Smooth muscle cell (in vitro differentiated cells): ENCODE data around the gene RTBDN. TPM values are rescaled to one million over a fixed set of nuclear protein-coding genes. Genes with fewer than 3 reads are reported as not detected.

ENCODE experiments used
- DNase-seq: peaks from one replicate; lab custom pipeline; 2025; ENCODE audit not compliant: unreplicated experiment; lab: John Stamatoyannopoulos, UW
- H2AFZ ChIP-seq: fragments of 200-600 bp; sonication (generic); 2 replicates; pipeline ENCODE4 v1.6.0; 2016; ENCODE audit warnings: antibody characterized with exemption, low read depth, mild to moderate bottlenecking
- H3F3A ChIP-seq: fragments of 200-600 bp; sonication (generic); 2 replicates; pipeline ENCODE4 v1.6.0; 2017; ENCODE audit warnings: antibody characterized with exemption, low read depth
- H3K27ac ChIP-seq: fragments of 200-600 bp; sonication (generic); 2 replicates; pipeline ENCODE4 v1.5.1; 2016; ENCODE audit warnings: low read depth, mild to moderate bottlenecking
- H3K27me3 ChIP-seq: fragments of 200-600 bp; sonication (generic); 2 replicates; pipeline ENCODE4 v1.6.1; 2016; ENCODE audit warnings: low read depth, mild to moderate bottlenecking
- H3K36me3 ChIP-seq: fragments of 200-600 bp; sonication (generic); 2 replicates; pipeline ENCODE4 v1.5.1; 2016; ENCODE audit warnings: low read depth
- H3K4me1 ChIP-seq: fragments of 200-600 bp; sonication (generic); 2 replicates; pipeline ENCODE4 v1.5.1; 2016; ENCODE audit warnings: low read depth
- H3K4me2 ChIP-seq: fragments of 200-600 bp; sonication (generic); 2 replicates; pipeline ENCODE4 v1.6.0; 2016; ENCODE audit warnings: mild to moderate bottlenecking
- H3K4me3 ChIP-seq: fragments of 200-600 bp; sonication (generic); 2 replicates; pipeline ENCODE4 v1.5.1; 2016; ENCODE audit warnings: mild to moderate bottlenecking
- H3K79me2 ChIP-seq: fragments of 200-600 bp; sonication (generic); 2 replicates; pipeline ENCODE4 v1.6.0; 2016; ENCODE audit warnings: low read depth, mild to moderate bottlenecking
- H3K9ac ChIP-seq: fragments of 200-600 bp; sonication (generic); 2 replicates; pipeline ENCODE4 v1.6.0; 2016; ENCODE audit warnings: low read depth
- H3K9me3 ChIP-seq: fragments of 200-600 bp; sonication (generic); replicated peaks from 2 replicates; pipeline ENCODE4 v1.5.1; 2016; ENCODE audit warnings: low read depth
- H4K20me1 ChIP-seq: fragments of 200-600 bp; sonication (generic); 2 replicates; pipeline ENCODE4 v1.6.0; 2016; ENCODE audit warnings: low read depth
- WGBS: methylation state at CpG from one replicate; pipeline ENCODE4 v1.1.7; 2016; ENCODE audit warnings: low lambda C conversion rate; 5-methylcytosine and 5-hydroxymethylcytosine counted together
- polyA plus RNA-seq: library from polyadenylated mRNA; unstranded; fragments of >200 nt; fragmentation: Nextera tagmentation; extraction: Ambion mirVana; gene quantifications from 2 replicates; pipeline ENCODE4 v1.2.1, GENCODE V29; 2016
- total RNA-seq: library from RNA; depleted of rRNA; stranded (reverse); fragments of >200 nt; gene quantifications from 2 replicates; pipeline ENCODE4 v1.2.3, GENCODE V29; 2014
- TF ChIP-seq, protein P1 (sequence below): fragments of 200-600 bp; sonication (generic); IDR thresholded peaks from 2 replicates; pipeline ENCODE4 v1.5.1; 2017; ENCODE audit warnings: borderline replicate concordance, mild to moderate bottlenecking, antibody characterized with exemption; ENCODE audit not compliant: insufficient read depth, poor library complexity, severe bottlenecking

RTBDN gene
- total and polyA plus RNA-seq, 2 experiments from 2014 or later, result 1.7 TPM; not detected in 1

DNA sequence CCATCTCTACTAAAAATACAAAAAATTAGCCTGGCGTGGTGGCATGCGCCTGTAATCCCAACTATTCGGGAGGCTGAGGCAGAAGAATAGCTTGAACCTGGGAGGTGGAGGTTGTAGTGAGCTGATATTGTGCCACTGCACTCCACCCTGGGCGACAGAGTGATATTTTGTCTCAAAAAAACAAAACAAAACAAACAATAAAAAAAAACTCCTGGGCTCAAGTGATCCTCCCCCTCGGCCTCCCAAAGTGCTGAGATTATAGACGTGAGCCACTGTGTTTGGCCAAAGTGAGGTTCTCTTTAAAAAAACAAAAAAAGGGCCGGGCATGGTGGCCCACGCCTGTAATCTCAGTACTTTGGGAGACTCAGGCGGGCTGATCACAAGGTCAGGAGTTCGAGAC, 46.9 kb downstream of the RTBDN start:
- H2AFZ ChIP-seq, result no peak overlapping the region
- H3F3A ChIP-seq, result peaks cover 54% of the 10 kb centered on the region
- peaks cover 11% of the 10 kb centered on the region for H4K20me1 ChIP-seq
- peak overlapping the region; percentile 96 for H3K27ac ChIP-seq
- H3K4me3 ChIP-seq, result no peak overlapping the region
- no peak for DNase-seq
- H3K4me1 ChIP-seq, result peaks cover 38% of the 10 kb centered on the region
- no peaks in the 10 kb centered on the region for H3K36me3 ChIP-seq
- no peaks in the 10 kb centered on the region for H3K9me3 ChIP-seq
- WGBS, result 56% methylated on average over 10 of the region's 10 CpGs
- peaks cover 11% of the 10 kb centered on the region for H3K79me2 ChIP-seq
- peak overlapping the region; percentile 89 for H3K4me2 ChIP-seq
- TF ChIP-seq, protein P1, sequence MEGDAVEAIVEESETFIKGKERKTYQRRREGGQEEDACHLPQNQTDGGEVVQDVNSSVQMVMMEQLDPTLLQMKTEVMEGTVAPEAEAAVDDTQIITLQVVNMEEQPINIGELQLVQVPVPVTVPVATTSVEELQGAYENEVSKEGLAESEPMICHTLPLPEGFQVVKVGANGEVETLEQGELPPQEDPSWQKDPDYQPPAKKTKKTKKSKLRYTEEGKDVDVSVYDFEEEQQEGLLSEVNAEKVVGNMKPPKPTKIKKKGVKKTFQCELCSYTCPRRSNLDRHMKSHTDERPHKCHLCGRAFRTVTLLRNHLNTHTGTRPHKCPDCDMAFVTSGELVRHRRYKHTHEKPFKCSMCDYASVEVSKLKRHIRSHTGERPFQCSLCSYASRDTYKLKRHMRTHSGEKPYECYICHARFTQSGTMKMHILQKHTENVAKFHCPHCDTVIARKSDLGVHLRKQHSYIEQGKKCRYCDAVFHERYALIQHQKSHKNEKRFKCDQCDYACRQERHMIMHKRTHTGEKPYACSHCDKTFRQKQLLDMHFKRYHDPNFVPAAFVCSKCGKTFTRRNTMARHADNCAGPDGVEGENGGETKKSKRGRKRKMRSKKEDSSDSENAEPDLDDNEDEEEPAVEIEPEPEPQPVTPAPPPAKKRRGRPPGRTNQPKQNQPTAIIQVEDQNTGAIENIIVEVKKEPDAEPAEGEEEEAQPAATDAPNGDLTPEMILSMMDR, result no peak
- no peaks in the 10 kb centered on the region for H3K27me3 ChIP-seq
- H3K9ac ChIP-seq, result no peak overlapping the region

DNA sequence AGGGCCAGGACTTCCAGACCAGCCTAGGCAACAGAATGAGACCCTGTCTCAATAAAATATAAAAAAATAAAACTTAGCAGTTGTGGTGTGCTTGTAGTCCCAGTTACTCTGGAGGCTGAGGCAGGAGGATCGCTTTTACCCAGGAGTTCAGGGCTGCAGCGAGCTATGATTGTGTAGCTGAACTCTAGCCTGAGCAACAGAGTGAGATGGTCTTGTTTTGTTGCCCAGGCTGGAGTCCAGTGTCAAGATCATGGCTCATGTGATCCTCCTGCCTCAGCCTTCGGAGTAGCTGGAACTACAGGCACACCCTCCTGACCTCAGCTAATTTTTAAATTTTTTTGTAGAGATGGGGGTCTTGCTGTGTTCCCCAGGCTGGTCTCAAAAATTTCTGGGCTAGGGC, 47.4 kb downstream of the RTBDN start:
- Histone ChIP-seq H2AFZ (no peak overlapping the region), H3K4me3 (no peak overlapping the region), H4K20me1 (peaks cover 6% of the 10 kb centered on the region), H3K9me3 (no peaks in the 10 kb centered on the region), H3K9ac (no peak overlapping the region), H3K79me2 (peaks cover 6% of the 10 kb centered on the region), H3F3A (peaks cover 51% of the 10 kb centered on the region), H3K36me3 (no peaks in the 10 kb centered on the region), H3K4me2 (no peak overlapping the region), H3K4me1 (peaks cover 38% of the 10 kb centered on the region), H3K27me3 (no peaks in the 10 kb centered on the region), H3K27ac (peak overlapping the region; percentile 96)
- WGBS, result 86% methylated on average over 3 of the region's 3 CpGs
- TF ChIP-seq, protein P1, result no peak
- DNase-seq, result no peak

DNA sequence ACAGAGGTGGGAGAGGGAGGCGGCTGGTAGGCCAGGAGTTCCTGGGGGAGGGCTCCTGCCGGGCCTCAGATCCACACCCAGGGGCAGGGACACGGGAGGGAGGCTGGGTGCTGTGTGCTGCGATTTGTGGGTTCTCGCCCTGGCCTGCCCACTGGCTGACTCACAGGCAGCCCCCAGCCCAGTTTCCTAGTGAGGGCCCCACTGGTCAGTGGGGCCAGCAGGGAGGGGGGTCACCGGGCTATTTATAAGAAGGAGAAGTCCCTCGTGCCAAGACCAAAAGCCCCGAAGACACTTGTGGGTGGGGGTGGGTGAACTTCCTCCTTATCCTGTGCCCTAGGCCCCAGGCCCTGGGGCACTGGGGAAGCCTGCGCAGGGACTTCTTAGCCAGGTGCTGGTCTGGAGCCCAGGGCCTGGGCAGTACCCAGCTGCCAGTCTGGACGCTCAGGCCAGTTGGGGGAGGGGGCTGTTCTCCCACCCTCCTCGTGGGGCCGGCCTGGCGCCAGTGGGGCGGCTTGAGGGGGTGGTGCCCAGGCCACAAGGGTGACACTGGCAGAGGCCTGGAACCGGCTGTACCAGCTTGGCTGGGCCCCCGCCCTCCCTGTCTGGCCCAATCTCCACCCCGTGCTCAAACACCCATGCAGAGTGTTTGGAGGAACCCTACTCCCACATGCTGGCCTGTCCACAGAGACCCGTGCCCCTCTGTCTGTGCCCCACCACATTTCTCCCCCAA, 48.1 kb downstream of the RTBDN start:
- no peak for DNase-seq
- Histone ChIP-seq H3K36me3 (no peaks in the 10 kb centered on the region), H3K4me1 (peaks cover 38% of the 10 kb centered on the region), H3K4me3 (no peak overlapping the region), H3F3A (peaks cover 48% of the 10 kb centered on the region), H3K9ac (peak overlapping the region; percentile 91), H3K9me3 (no peaks in the 10 kb centered on the region), H3K79me2 (no peaks in the 10 kb centered on the region), H2AFZ (no peak overlapping the region), H3K27me3 (no peaks in the 10 kb centered on the region), H3K27ac (peak overlapping the region; percentile 96), H3K4me2 (peak overlapping the region; percentile 92), H4K20me1 (no peaks in the 10 kb centered on the region)
- TF ChIP-seq, protein P1, result no peak
- WGBS, result 50% methylated on average over 13 of the region's 18 CpGs
